Activated CD8-positive, alpha-beta memory T cell treated with anti-CD3 and anti-CD28 coated beads for 48 hours (primary cell): ENCODE measurements around the gene SP140.
"Not testable (repeated sequence)": the region's sequence is repeated elsewhere in the genome, so short reads cannot be mapped to it uniquely, and the experiment has no call there.

Experiments
- DNase-seq, 3 experiments: peaks; one replicate each; pipeline ENCODE4 v3.0.0-alpha.2; 2020; ENCODE audit warnings: low read depth in 2 of 3, low spot score in 2 of 3

The SP140 gene

GRCh38 chr2:230224458-230224857, 1.1 kb upstream of the SP140 start:
- no peak for DNase-seq

DNA sequence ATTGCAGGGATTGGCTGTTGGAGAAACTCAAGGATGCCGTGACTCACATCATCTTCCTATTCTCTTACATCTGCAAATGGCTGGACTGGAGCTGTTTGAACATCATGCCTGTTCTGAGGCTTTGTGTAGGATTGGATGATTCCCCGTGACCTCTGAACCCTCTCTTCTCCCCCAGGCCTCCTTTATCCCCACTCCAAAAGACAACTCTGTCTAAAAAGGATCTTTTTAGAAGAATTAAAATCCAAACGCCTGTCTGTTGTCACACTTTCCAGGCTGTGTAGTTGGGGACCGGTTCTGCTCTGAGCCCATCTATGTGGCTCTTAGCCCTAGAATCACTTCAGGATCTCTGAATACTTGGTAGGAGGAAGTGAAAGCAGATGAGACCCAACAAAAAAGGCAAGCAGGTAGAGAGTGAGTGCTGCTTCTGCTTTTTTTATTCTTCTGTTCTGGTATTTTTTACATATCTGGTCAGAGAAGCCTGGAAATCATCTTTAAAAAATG, 565 bp downstream of the SP140 start:
- DNase-seq: no peak

DNA sequence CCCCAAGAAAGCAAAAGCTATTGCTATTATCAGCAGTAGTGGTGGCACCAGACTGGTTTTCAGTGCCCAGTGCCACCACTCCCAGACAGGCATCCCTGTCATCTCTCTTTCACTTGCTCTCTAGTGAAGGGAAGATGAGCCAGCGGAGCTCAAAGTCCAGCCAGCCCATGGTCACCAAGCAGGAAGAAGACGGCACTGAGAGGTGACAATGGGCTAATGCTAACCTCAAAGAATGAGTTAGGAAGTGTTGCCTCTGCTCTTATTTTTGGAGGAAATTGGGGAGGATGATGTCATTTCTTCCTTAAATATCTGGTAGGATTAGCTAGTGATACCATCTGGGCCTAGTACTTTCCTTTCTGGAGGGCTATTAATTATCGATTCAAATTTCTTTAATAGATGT, 1.7 kb downstream of the SP140 start:
- DNase-seq: no peak

GRCh38 chr2:230230087-230230486, 4.6 kb downstream of the SP140 start:
- no peak for DNase-seq

DNA sequence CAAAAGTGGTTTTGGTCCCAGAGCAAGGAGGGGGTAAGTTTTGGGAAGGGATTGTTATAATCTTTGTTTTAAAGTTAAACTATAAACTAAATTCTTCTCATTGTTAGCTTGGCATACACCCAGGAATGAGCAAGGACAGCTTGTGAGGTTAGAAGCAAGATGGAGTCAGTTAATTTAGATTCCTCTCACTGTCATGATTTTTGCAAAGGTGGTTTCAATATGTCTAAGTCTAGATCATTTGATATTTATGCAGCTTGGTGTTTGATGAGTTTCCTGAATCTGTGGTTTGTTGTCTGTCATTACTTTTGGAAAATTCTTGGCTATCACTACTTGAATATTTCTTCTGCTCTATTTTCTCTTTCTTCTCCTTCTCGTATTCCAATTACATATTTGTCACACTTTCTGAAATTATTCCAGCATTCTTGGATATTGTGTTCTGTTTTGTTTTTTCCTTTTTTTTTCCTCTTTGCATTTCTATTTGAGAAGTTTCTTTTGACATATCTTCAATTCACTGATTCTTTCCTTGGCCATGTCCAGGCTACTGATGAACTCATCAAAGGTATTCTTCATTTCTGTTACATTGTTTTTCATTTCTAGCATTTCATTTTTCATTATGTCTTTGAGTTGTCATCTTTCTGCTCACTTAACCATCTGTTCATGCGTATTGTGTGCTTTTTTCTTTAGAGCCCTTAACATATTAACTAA, 5.1 kb downstream of the SP140 start:
- DNase-seq: no peak

- no peak for DNase-seq
Observed at GRCh38 chr2:230231251-230231650, 5.7 kb downstream of the SP140 start.

DNA sequence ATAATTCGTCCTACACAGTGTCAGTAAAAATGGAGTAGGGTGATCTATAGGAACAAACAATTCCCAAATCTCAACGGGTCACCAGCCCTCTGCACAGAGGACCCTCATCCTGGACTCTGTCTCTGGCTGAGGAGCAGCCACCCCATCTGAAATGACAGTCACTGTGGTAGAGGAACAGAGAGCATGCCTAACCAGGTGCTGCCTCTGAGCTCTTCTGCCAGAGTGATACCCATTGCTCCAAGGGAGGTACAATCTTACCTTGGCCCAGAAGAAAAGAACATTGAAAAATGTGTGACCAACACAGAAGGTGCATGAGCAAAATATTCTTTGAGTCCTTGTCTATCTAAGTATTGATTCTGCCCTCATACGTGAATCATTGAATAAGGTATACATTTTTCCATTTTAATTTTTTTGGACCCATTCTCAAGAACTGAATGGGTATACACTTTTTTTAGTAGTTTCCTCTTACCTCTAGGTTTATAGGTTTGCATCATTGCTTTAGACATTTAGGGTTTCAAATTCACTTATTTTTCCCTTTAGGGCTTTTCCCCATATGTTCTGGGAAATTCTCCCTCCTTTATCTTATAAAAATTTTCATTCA, 8.7 kb downstream of the SP140 start:
- no peak for DNase-seq

GRCh38 chr2:230234845-230235244, 9.3 kb downstream of the SP140 start:
- no peak for DNase-seq

DNA sequence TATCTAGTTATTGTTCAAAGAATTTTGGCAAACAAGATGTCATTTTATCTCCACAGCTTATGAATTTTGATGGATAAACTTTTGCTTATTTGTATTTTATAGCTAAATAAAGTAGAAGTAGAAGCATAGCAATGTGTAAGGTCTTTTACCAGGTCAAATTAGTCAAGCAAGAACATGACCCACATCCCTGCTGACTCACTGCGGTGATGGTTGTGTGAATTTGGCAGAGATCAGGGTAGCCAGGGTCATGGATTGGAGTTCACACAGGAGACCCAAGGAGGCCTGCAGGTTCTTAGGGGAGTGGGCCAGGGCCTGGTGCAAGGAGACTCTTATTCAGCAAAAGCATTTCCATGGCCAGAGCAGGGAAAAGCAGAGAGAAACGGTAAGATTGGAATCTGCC, 18.7 kb downstream of the SP140 start:
- no peak for DNase-seq

DNA sequence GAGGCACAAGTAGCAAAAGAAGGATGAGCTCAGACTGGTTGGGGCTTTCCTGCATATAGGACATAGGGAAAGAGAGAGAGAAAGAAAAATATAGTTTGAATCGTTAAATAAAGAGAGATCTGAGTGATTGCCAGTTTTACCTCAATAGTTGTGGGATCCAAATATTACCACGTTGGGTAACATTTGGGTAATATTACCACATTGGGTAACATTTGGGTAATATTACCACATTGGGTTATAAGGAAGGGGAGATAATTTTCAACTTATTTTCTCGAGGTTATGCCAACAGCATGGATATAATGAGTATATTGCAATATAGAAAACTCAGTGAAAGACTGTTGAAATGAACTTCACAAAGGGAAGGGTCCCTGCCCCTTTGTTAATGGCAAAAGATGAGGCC, 20.7 kb downstream of the SP140 start:
- DNase-seq: no peak

DNA sequence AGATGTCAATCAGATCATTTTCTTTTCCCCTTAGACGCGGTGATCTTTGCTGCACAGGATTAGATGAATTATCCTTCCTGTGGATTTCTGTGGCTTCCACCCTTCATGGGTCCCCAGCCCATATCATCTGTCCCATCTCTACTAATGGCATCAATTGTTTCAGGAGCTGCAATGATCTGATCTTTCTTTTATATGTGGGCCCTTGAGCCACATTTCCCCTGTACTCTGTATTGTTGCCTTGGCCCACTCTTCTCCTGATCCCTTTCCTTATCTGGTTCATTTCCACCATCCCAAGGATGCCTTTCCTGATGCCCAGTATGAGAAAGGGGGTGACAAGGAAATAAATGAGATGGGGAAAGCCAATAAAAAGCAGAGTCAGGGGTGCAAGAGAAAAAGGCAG, 24.7 kb downstream of the SP140 start:
- DNase-seq: no peak

DNA sequence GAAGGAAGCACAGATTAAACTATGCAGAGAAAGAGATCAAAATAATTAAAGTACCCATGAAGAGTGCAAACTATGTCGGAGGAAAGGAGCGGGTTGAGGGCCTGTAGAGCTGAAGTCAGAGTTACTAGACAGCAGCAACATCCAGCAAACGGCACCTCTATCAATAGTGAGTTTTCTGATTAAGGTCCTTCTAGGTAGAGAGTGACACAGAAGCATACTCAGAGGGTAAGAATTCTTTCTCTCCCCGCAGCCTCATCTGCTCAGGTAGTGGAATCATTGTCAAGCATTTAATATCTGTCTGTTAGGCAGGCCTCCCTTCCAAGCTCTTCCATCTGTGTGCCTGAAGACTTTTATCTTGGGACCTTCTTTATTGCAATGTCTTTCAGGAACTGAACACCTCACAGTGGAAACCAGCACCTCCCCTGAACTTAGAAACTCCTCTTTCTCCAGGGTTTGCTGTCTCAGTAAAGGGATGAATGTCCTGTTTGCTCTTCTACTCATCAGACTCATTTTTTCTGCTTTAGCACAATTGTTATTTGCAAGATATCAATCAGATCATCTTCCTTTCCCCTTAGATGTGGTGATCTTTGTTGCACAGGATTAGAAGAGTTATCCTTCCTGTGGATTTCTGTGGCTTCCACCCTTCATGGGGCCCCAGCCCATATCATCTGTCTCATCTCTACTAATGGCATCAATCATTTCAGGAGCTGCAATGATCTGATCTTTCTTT, 28.8 kb downstream of the SP140 start:
- no peak for DNase-seq

DNA sequence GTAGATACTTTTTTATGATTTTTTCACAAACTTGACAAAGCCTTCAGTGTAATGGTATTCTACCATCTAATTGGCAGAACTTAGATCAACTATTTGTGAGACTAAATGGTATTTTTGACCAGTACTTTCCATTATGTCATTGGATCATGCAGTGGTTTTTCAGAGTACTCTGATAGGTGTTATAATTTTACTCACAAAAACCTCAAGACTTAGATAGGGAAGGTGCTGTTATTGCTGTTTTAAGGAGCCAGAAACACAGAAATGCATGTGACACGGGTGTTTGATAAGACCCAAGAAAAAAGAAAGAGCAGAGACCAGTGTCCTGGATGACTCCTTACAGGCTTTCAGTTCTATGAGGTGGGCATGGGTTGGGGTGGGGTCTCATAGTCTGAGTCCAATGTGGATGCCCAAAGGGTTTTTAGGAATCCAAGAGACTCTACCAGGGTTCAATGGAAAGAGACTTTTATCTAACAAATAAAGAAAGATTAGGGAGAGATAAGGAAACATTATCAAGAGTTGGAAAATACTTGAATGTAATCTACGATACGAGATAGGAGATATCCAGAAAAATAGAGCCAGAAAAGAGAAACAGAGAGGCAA, 31.3 kb downstream of the SP140 start:
- no peak for DNase-seq

DNA sequence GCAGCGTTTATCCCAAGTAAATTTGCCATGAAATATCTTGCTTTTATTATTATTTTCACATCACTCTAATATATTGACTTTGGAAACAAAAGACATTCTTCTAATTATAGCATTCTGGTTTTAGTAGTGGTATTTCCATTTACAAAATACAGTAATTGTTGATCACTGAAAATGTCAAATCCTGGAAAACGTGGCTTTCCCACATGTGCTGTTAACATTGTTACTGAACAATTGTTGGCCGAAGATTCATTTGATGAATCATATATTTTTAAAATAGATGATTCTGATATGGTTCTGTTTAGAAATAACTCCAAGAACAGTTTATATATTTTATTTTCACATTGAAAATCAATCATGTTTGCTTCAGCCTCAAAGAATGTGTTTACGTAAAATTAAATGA, 32.9 kb downstream of the SP140 start:
- no peak for DNase-seq

DNA sequence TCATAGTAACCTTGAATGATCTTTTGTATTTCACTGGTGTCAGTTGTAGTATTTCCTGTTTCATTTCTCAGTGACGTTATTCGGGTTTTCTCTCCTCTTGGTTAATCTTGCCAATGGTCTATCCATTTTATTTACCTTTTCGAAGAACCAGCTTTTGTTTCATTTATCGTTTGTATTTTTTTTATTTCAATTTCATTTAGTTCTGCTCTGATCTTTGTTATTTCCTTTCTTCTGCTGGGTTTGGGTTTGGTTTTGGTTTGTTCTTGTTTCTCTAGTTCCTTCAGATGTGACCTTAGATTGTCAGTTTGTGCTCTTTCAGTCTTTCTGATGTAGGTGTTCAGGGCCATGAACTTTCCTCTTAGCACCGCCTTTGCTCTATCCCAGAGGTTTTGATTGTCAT, 36.7 kb downstream of the SP140 start:
- DNase-seq: no peak

DNA sequence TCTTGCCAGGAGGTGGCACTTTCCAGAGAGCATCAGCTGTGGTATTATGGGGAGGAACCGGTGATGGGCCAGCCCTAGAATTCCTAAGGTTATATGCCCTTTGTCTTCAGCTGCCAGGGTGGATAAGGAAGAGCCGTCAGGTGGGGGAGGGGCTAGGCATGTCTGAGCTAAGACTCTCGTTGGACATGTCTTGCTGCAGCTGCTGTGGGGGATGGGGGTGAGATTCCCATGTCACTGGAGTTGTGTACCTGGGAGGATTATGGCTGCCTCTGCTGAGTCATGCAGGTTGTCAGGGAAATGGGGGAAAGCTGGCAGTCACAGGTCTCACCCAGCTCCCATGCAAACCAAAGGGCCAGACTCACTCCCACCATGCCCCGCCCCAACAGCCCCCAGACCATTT, 39.4 kb downstream of the SP140 start:
- DNase-seq: not testable (repeated sequence)

GRCh38 chr2:230266638-230267037, 41.1 kb downstream of the SP140 start:
- DNase-seq: no peak

DNA sequence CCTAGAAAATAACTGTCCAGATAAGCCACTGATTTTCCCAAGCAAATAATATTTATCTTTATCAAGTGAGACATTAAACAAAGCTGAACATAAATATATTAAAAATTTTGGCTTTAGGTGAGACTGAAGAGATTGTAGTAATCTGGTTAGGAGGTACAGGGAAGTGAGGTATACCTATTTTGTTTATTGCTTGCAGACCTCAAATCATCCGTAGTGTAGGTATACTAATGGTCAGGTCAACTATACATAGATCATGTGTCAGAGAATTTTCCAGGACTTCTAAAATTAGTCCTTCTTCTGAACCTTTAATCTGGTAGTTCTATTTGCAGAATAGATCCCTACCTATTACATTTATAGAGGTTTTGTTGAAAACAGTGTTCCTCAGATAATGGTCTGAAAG, 41.5 kb downstream of the SP140 start:
- no peak for DNase-seq

- DNase-seq: no peak
Observed at GRCh38 chr2:230267556-230267955, 42.0 kb downstream of the SP140 start.

GRCh38 chr2:230268606-230269243, 43.2 kb downstream of the SP140 start:
- DNase-seq: no peak

GRCh38 chr2:230269715-230270114, 44.2 kb downstream of the SP140 start:
- no peak for DNase-seq
